GM21423 (cell line): ENCODE results near the gene MSX1.
"Not testable (repeated sequence)": the region's sequence is repeated elsewhere in the genome, so short reads cannot be mapped to it uniquely, and the experiment has no call there.

Experiments
- ATAC-seq: cut with Tn5 transposase; IDR thresholded peaks from one replicate; pipeline ENCODE4 v1.9.1; 2021; ENCODE audit warnings: mild to moderate bottlenecking, moderate library complexity; ENCODE audit not compliant: unreplicated experiment

Gene MSX1

GRCh38 chr4:4859325-4859798 lies at the start of gene MSX1:
Gene MSX1, plus strand, starts transcription at chr4:4859665. Its CDS starts 235 bp downstream, at chr4:4859900.
- peak; percentile 84 for ATAC-seq

- no peak for ATAC-seq
Measured at GRCh38 chr4:4810092-4810774, 49.2 kb upstream of the MSX1 start.

- no peak for ATAC-seq
Measured at GRCh38 chr4:4810778-4811177, 48.7 kb upstream of the MSX1 start.

- ATAC-seq, result no peak
Measured at GRCh38 chr4:4812145-4812794, 47.2 kb upstream of the MSX1 start.

- no peak for ATAC-seq
Measured at GRCh38 chr4:4818415-4819212, 40.9 kb upstream of the MSX1 start.

- ATAC-seq, result no peak
Measured at GRCh38 chr4:4819213-4819606, 40.3 kb upstream of the MSX1 start.

GRCh38 chr4:4820261-4820660 lies 39.2 kb upstream of the MSX1 start:
- ATAC-seq, result no peak

GRCh38 chr4:4820739-4821138 lies 38.7 kb upstream of the MSX1 start:
- ATAC-seq, result no peak

- ATAC-seq, result no peak
Measured at GRCh38 chr4:4821577-4821976, 37.9 kb upstream of the MSX1 start.

- not testable (repeated sequence) for ATAC-seq
Measured at GRCh38 chr4:4822286-4822685, 37.2 kb upstream of the MSX1 start.

- ATAC-seq, result no peak
Measured at GRCh38 chr4:4823621-4824162, 35.8 kb upstream of the MSX1 start.

- no peak for ATAC-seq
Measured at GRCh38 chr4:4824232-4824631, 35.2 kb upstream of the MSX1 start.

GRCh38 chr4:4825431-4825830 lies 34.0 kb upstream of the MSX1 start:
- ATAC-seq, result no peak

- ATAC-seq, result no peak
Measured at GRCh38 chr4:4829837-4830236, 29.6 kb upstream of the MSX1 start.

- ATAC-seq, result no peak
Measured at GRCh38 chr4:4831266-4831665, 28.2 kb upstream of the MSX1 start.

GRCh38 chr4:4831825-4832224 lies 27.6 kb upstream of the MSX1 start:
- ATAC-seq, result no peak

- no peak for ATAC-seq
Measured at GRCh38 chr4:4836044-4836443, 23.4 kb upstream of the MSX1 start.

GRCh38 chr4:4837316-4837715 lies 22.1 kb upstream of the MSX1 start:
- no peak for ATAC-seq

GRCh38 chr4:4838051-4838935 lies 21.2 kb upstream of the MSX1 start:
- no peak for ATAC-seq
